ENCODE data around the gene PIGN.
A peak's percentile ranks its signal among the peaks of the same experiment; 100 is the strongest.

PIGN gene

DNA sequence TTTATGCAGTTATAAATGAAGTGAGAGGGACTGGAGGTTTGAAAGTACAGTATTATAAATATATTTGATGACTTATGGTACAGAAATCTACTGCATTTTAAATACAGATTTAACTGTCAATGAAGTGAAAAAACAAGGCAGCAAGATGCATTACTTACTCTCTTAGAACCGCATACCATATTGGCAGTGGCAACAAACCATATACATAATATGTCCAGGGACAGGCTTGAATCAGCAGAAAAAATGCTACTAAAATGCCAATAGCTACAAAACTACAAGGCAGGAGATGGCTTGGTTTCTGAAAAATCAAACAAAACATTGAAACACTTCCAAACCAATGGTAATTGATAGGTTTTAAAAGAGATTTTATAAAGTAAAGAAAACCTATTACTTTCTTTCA is 77.2 kb downstream of the PIGN start:
- DNase-seq (ENCODE audit: low spot score): no peak

DNA sequence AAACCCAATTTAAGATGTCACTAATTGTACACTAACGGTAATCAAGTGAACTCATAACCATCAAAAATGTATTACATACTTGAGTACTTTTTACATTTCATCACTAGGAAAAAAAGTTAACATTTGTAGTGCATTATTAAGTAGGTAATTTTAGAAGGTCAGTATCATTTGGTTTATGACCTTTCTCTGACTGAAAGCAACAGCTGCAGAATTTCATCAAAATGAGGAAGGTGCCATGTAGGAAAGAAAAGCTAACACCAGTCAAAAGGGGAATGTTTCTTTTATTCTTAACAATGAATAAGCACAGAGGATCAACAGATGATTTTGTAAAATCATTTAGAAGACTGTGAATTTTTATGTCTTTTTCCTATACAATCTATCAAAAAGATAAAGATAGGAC is 79.0 kb downstream of the PIGN start:
- DNase-seq (ENCODE audit: low spot score): no peak

DNA sequence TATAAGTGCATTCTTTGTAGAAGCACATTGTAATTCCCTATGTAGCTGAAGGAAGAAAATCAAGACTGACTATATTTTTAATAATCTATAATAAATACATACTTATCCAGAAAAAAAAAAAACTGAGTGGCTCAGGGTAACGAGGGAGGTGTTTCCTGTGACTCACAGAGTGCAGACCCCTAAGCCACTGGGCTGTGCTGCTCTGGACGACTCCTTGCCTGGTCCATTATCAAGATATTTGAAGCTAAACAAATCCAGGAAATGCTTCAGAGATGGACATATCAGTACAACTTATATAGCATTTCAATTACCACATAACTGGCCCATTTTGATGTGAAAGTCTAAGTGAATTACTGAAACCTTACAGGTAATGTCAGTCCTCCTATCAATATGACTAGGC is 80.6 kb downstream of the PIGN start:
- no peak for DNase-seq (ENCODE audit: low spot score)

DNA sequence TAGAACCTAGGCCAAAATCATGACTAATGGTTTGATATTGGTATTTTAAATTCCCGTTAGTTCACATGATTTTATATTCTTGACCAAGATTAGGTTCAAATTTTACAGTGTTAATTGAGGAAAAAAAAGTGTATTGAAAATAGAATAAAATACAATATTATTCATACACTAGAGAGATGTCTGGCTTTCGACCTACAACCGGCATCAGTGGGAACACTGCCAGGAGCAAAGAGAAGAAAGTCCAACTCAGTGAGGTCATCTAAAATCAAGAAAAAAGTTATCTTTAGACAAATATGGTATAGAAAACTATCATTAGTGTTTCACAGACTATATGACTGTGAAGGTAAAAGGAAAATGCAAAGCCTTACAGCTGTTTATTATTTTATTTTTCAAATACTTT is 81.5 kb downstream of the PIGN start:
- DNase-seq (ENCODE audit: low spot score): no peak

DNA sequence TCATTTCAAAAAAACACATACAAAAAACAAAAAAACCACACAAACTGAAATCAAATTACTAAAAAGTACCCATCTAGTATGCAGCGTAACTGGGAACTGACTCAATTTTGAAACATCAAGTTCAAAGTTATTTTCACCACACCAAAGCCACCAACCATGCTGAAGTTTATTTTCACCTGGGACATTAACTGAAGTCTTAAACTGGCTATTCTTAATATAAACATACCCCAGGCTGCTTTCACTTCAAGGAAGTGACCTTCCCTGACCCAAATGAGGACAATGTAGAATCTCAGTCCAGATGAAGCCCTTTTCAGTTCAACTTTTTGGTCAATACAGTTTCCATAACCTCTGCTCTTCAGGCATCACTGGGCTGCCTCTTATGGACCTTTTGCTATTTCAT is 84.6 kb downstream of the PIGN start:
- no peak for DNase-seq (ENCODE audit: low spot score)

DNA sequence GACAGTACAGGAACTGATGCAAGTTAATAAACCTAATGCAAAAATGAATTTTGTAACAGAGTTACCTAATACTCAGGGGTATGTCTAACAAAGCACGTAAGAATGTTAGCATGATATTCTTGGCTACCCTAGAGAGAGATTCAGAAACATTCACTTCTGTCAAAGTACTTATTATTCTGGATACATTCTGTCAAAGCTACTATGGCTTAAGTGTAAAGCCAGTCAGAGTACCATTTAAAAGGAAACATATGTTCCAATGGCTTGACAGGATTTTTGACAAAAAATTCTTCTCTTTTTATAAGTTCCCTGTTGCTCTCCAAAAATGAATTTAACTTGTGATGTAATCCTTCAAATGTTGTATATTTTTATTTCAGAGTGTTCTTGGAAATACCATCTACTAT is 85.5 kb downstream of the PIGN start:
- DNase-seq (ENCODE audit: low spot score): no peak

DNA sequence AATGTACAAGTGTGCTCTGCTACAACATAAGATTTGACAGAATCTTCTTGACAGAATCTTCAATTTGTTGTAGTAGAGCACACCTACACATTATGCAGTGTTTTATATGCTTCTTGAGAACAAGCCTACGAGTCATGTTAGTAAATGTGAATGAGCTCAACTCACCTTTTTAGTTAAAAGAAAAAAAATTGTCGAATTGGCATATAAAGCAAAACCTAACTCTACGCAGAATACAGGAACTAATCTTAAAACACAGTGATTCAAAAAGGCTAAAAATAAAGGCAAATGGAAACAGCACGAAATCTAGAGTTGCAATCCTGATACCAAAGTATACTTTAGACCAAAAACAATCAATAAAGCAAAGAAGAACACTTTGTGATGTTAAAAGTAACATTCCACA is 87.9 kb downstream of the PIGN start:
- no peak for DNase-seq (ENCODE audit: low spot score)

DNA sequence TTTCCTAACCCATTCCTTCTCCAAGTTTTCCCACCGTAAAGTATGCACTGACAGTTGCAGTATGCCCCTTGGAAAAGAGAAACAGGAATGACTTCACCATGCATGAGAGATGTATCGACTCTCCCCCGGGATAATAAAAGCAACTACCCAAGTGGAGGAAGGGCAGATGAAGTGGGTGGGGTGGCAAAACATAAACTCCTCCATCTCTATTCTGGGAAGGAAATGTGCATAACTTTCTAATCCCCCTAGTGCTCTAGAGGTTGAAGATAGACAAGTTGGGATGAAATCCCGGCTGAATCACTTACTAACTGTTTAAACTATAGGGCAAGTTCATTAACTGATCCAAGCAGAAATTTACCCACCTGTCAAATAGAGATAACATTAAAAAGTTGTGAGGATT is 89.2 kb downstream of the PIGN start:
- DNase-seq (ENCODE audit: low spot score): no peak

DNA sequence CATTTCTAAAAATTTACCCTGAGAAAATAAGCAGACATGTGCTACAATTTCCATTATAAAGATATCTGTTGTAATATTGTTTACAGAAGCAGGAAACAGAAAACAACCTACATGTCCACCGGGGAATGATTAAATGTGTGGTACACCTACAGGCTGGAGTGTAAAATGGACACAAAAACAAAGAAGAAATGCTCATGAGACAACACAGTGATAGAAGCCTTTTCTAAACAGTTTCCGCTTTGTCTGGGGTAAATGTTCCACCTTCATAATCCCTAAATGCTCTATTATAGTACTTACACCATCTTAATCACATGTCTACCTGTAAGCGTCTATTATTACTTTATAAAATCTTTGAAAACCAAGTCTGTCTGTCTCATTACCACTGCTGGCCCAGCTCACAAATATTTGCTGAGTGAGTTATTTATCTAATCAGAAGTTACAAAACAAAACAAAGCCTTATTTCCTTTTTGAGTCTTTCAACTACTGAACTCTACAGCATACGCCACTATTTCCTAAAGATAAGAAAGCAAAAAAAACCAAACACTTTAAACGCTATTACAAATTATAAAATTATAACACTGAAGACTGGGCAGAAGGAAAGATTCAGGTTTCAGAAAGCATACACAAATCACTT is 95.3 kb downstream of the PIGN start:
- DNase-seq (ENCODE audit: low spot score): no peak

DNA sequence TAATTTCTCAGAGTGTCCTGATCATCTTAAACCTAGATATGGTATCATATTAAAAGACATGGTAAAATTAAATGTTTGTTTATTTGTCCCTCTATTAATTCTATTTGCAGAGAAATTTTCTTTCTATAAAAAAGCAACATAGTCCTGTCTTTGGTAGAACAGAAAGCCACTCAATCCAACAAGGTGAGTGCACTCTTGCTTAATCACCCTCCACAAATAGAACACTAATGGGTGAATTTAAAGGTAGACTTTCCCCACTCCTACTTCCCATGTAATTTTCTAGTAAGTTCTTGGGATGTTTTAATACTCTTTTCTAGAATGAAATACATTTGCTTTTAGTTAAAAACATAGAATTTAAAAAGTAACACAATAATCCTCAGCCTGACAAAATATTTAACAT is 97.7 kb downstream of the PIGN start:
- DNase-seq (ENCODE audit: low spot score): no peak

DNA sequence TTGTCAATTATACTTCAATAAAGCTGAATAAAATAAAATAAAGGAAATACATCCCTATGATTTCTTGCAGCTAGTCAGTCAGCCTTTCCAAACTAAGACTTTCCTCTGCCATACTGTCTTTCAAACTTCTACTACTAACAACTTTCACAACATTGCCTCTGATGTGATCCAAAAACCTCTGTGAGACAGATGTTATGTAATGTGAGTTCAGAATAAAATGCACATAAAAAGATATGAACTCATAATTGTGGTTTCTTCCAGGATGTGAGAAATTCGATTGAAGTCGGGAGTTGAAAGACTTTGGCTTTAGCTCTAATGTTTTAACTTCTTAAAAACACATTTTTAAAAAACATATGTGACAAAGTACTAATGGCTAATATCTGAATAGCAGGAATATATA is 98.7 kb downstream of the PIGN start:
- no peak for DNase-seq (ENCODE audit: low spot score)

DNA sequence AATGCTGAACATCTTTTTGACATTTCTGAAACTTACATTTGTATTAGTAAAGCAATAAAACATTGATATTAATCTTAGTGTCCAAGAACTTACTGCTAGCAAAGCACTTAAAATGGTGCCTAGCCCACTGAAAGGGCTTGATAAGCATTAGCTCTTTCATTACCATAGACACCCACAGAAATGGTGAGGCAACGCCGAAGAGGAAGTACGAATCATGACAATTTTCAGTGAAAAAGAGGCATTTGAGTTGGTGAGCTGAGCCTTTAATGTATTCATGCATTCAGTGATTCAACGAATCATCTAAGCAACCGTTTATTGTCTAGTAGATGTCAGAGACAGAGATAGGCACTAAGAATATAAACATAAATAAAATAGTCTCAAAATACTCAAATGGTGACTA is 101.1 kb downstream of the PIGN start:
- DNase-seq (ENCODE audit: low spot score): no peak

DNA sequence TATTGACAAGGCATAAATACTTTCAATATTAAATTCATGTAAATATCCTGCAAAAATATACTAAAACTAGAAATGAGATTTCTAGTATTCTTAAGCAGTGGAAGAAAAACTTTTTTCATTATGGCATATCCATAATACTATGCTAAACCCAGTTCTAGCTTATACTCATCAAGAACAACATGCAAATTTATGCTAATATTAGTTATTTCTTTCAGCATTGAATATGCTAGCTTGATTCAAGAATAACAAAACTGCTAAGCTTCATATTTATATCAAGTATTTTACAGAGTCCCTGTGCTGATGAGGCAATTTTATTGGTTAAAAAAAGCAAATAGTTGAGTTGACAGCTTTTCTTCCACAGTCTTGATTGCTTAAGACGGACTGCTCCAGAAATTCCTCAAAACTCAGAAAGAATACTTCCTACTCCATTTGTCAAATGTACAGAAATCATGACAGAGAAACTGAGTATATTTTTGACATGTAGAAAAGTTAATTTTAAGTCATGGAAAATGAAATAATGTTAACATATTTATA is 105.0 kb downstream of the PIGN start:
- no peak for DNase-seq (ENCODE audit: low spot score)

DNA sequence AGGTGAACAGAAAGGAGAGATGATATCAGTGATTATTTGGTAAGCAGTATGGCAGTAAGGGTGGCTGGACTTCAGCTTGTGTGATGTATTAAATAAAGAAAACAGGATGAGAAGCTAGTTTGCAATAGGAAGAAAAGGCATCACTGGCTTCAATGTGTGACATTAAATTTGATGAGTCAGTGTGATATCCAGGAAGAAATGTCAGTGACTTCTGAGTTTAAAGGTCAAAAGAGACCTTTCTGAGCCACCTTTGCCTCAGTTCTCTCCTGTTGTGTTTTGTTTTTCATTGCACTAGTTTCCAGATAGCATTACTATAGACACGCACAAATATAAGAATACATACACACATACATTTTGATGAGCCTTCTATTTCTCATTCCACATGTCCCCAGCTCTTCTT is 105.6 kb downstream of the PIGN start:
- no peak for DNase-seq (ENCODE audit: low spot score)

DNA sequence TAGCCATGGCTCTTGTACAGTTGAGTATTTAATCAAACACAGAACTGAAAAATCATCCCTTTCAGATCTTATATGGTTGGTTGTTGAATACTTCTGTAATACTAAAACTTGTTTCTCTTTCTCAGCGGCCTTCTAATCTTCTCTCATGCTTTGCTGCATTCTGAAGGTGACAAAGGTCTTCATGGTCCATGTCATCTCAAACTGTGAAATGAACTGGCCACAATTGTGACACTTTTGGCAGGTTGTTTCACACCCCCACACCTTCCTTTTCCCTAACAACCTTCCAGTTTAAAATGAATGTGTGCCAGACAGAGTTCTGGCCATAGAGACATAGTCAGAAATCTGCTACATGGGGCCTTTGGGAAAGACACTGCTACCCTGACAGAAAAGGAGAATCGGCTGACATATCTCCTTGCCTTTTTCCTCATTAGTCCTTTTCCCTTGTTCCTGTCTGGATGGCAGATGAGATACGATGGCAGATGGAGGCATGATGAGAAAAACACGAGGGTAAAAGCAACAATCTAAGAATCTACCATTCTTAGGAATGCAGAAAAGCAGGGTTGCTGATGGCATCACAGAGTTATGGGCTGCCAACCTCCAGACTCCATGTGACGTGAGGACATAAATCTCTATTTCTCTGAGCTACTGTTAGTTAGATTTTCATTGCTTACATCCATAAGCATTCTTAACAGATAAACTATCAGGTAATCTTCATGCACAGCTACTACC is 106.5 kb downstream of the PIGN start:
- DNase-seq (ENCODE audit: low spot score): peak; percentile 3

DNA sequence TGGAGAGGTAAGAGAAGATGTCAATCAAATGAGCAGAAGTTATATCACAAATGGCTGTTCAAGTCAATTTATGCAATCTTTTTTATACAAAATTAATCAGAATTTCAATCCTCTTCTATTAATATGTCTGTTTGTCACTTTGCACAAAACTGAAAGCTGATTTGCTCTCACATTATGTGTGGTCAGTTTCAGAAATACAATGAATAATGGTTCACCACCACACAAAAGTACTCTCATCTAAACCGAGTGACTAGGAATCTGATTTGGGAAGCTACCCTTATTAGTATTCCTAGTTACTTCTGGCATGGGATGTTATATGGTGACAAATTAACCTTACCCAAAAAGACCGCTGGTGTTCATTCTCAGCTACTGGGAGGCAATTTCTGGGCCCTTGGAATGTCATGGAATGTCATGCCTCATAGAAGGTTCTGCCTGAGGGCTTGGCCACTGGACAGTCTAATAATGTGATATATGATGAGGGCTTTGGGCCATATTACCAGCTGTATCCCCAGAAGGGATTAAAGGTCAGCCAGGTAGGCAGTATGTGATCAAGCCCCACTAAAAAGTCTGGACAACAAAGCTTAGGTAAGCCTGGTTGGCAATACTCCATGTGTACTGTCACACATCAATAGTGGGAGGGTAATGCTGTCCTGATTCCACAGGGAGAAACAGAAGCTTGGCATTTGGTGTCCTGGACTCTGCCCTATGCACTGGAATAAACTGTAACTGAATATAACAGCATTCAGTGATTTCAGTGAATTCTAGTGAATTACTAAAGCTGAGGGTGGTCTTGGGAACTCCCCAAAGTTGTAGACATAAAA is 113.2 kb downstream of the PIGN start:
- peak; percentile 59 for DNase-seq (ENCODE audit: low spot score)

DNA sequence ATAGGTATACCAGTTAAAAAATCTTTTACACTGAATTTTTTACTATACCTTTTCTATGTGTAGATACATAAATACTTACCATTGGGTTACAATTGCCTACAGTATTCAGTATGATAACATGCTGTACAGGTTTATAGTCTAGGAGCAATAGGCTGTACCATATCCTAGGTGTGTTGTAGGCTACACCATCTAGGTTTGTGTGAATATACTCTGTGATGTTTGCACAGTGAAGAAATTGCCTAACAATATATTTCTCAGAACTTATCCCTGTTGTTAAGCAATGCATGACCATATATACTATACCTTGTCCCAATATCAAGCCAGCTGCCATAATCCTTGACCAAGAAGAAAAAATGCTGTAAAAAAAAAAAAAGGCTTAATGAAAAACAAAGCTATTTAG is 114.5 kb downstream of the PIGN start:
- no peak for DNase-seq (ENCODE audit: low spot score)

DNA sequence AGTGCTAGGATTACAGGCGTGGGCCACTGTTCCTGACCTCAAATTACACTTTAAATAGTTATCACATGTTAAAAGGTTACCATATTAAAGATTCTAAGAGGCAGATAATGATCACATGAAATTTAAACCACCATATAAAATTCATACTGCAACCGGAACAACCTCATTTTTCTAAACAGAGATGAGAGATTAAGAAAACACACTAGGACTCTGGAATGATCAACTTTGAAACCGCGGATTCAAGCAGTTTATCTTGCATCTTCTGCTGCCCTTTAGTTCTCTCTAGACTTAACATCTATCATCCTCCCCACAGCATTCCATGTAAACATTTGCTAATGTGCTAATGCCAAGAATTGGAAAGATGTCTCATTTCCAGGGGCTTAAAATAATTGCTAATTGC is 115.8 kb downstream of the PIGN start:
- no peak for DNase-seq (ENCODE audit: low spot score)

DNA sequence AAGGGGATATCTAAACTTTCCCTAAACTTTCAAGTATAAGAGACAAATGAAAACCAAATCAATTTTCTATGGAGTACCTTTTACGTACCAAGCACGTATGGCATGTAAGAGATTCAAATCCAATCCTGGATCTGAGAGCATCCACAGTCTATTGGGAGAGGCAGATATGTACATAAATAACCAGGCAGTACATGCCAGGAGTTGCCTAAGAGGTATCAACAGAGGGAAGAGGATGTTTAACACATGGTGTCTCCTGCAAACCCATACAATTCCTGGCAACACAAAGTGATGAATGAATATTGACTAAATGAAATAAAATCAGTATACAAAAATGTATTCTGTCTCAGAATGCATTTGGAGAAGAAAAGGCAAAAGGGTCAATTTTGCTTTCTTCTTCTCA is 116.6 kb downstream of the PIGN start:
- DNase-seq (ENCODE audit: low spot score): no peak

DNA sequence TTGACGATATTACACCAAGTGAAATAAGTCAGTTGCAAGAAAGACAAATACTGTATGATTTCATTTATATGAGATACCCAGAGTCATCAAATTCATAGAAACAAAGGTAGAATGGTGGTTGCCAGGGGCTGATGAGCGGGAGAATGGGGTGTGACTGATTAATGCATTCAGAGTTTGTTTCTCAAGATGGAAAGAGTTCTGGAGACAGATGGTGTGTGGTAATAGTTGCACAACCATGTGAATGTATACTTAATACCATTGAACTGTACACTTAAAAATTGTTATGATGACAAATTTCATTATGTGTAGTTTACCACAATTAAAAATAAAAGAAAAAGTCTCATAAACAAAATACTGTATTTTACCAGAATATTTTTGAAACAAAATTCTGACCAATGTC is 117.3 kb downstream of the PIGN start:
- no peak for DNase-seq (ENCODE audit: low spot score)

DNA sequence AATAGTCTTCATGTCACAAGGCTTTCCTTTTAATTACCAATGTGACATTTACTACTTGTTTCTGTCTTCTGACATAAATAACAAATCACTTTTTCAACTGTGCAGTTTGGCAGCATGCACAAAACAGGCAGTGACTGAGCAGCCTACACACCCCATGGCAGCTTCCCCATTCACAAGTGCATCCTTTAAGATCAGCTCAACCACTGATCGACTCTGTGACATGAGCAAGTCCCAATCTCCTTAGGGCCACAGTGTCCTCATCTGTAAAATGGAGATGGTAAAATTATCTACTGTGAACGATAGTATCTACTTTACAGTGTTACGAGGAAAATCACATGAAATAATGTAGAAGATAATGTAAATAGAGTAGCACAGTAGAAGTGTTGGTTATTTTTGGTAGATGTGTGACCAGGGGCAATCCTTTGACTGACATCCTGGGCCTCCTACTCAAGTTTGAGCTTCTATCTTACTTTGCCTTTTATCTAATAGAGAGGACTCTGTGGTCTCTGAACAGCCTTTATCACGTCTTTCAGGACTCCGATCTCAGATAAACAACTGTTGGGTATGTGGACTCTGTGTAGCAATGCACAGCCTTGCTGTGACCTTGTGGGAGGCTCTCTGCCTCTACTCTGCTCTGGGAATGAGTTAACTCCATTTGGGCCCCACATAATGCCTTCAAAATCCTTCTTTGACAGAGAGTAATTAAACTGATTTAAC is 120.6 kb downstream of the PIGN start:
- DNase-seq (ENCODE audit: low spot score): no peak

DNA sequence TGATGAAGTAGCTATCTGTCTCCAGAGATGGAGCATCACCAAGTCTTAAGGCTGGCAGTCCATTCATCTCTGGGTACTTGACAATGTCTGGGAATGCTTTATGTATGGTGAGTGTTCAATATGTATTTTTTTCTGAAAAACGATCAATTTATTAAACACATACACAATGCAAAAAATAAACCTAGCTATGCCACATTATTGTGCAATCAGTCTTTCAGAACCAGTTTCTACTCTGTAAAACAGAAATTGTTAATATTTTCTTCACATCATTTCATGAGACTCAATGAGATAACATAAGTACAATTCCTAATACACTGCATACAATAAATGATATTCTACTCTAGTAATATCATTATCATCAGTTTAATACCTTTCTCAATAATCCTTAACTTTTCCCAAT is 122.5 kb downstream of the PIGN start:
- DNase-seq (ENCODE audit: low spot score): no peak

Data from kidney tubule cell (primary cell).